ENCODE measurements around the gene SLC43A2.
A peak's percentile ranks its signal among the peaks of the same experiment; 100 is the strongest.

DNA sequence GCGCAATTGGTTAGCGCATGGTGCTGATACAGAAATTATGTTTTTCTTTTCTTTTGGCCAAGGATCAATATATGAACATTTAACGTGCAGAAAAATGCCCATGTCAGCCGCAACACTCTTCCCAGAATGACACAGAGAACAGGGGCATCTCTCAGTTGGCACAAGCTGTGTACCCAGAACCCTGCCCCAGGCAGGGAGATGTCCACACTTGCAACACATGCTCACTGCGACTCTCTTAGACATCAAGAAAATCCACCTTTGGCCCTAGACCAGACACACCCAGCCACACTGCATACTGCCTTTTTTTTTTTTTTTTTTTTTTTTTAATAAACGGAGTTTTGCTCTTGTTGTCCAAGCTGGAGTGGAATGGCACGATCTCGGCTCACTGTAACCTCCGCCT lies 83.0 kb downstream of the SLC43A2 start:
- TF ChIP-seq CTCF (IDR thresholded peaks at IDR 0.05) (peak in 1 of 6 experiments; percentile 13), POLR2A (IDR thresholded peaks at IDR 0.05) (peak in 1 of 2 donors; percentile 46)

All from Peyer's patch (tissue), 4 donors.